Measurements from ENCODE around the gene NCOR2.

The NCOR2 gene

DNA sequence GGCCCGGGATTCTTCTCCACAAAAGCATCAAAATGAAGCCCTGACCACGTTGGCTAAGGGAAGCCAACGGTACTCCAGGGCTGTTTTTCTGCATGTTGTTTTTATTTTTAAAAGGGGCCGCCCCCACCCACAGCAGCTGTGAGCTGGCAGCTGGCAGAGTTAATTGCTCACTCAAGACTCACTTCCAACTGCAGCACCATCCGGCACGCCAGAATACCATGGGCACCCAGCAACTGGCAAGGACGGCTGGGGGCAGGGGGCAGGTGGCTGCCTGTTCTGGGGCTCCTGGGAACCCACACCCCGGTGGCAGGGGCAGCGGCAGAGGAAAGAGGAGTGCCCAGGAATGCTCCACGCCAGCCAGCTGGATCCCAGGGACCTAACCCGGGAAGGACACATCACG, 44.3 kb downstream of the NCOR2 start:
- no peak for TF ChIP-seq CTCF (conservative IDR thresholded peaks at IDR 0.05; ENCODE audit: low read length)
- peak; percentile 53 for DNase-seq (ENCODE audit: low read depth)
- H3K4me3 ChIP-seq (ENCODE audit: low read length): no peak overlapping the region

GRCh38 chr12:124520907-124521306, 46.5 kb downstream of the NCOR2 start:
- no peak overlapping the region for H3K4me3 ChIP-seq (ENCODE audit: low read length)
- TF ChIP-seq CTCF (conservative IDR thresholded peaks at IDR 0.05; ENCODE audit: low read length): no peak
- no peak for DNase-seq (ENCODE audit: low read depth)

GRCh38 chr12:124520265-124520701, 47.1 kb downstream of the NCOR2 start:
- no peak overlapping the region for H3K4me3 ChIP-seq (ENCODE audit: low read length)
- DNase-seq (ENCODE audit: low read depth): no peak
- TF ChIP-seq CTCF (conservative IDR thresholded peaks at IDR 0.05; ENCODE audit: low read length): no peak

GRCh38 chr12:124519746-124520145, 47.7 kb downstream of the NCOR2 start:
- no peak for TF ChIP-seq CTCF (conservative IDR thresholded peaks at IDR 0.05; ENCODE audit: low read length)
- H3K4me3 ChIP-seq (ENCODE audit: low read length): no peak overlapping the region
- DNase-seq (ENCODE audit: low read depth): no peak

DNA sequence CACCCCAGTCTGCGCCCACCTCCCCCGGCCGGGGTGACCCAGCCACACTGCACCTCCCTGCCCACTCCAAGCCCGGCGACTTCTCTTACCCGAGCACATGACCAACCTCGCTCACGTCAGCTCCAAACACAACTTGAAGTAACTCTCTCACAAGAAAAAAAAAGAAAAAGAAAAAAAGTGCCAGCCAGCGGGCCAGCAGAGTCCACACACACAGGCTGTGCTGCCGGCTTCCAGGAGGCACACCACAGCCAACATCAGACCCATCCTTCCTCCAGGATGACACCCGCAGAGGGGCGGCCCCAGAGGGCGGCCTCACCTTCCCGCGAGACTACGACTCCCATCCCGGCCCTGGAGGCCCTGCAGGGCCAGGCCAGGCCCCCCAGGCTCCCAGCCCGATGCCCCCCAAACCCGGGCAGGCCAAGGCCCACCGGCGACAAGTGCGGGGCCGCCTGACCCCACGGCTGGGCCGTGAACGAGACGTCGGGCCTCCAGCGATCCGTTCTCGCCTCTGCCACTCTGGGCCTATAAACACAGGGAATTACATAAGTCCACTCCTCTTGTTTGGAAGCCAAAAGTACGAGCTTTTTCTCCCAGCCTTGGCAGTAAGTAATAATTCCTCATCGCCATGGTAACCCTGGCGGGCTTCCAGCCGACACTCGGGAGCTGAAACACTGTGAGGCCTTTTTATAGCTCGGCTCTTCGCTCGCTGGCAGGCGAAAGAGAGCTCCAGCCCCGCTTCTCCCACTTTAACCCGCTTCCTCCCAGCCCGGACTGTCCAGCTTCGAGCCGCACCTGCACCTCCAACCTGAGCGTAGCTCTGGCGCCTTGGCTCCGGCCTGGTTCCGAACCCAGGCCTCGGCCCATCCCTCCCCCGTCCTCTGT, 49.1 kb downstream of the NCOR2 start:
- peak overlapping the region; percentile 70 for H3K4me3 ChIP-seq (ENCODE audit: low read length)
- no peak for TF ChIP-seq CTCF (conservative IDR thresholded peaks at IDR 0.05; ENCODE audit: low read length)
- DNase-seq (ENCODE audit: low read depth): peak; percentile 100

All from AG10803 (cell line).